Endodermal cell (in vitro differentiated cells): ENCODE results near the gene CDC26. TPM values are rescaled to one million over a fixed set of nuclear protein-coding genes. Genes with fewer than 3 reads are reported as not detected.

Experiments used
- DNase-seq: peaks from one replicate; pipeline ENCODE4 v3.0.0-alpha.2; 2017
- H3K27ac ChIP-seq: 2 replicates; pipeline ENCODE4 v1.5.1; 2013; ENCODE audit warnings: mild to moderate bottlenecking, low read depth, low read length, moderate library complexity
- H3K27me3 ChIP-seq: 2 replicates; pipeline ENCODE4 v1.6.1; 2013; ENCODE audit warnings: mild to moderate bottlenecking, low read length, moderate library complexity; ENCODE audit not compliant: insufficient read depth, control insufficient read depth, poor library complexity, severe bottlenecking
- H3K36me3 ChIP-seq: 2 replicates; pipeline ENCODE4 v1.7.0; 2013; ENCODE audit warnings: mild to moderate bottlenecking, low read length, moderate library complexity; ENCODE audit not compliant: control insufficient read depth, insufficient read depth
- H3K4me1 ChIP-seq: one replicate; pipeline ENCODE4 v1.7.0; 2013; ENCODE audit warnings: low read length; ENCODE audit not compliant: control insufficient read depth, insufficient read depth
- H3K4me3 ChIP-seq: 2 replicates; pipeline ENCODE4 v1.5.1; 2013; ENCODE audit warnings: mild to moderate bottlenecking, low read length, moderate library complexity
- H3K9ac ChIP-seq: 2 replicates; pipeline ENCODE4 v1.6.1; 2013; ENCODE audit warnings: mild to moderate bottlenecking, low read length, moderate library complexity; ENCODE audit not compliant: poor library complexity, severe bottlenecking; ENCODE audit errors: extremely low read depth
- H3K9me3 ChIP-seq: 2 replicates; pipeline ENCODE4 v1.6.1; 2013; ENCODE audit warnings: mild to moderate bottlenecking, low read length, moderate library complexity; ENCODE audit not compliant: control insufficient read depth
- H3K27ac Mint-ChIP-seq: 2 replicates; pipeline ENCODE4 v1.8.0; 2020; ENCODE audit warnings: mixed read lengths
- H3K27me3 Mint-ChIP-seq: 2 replicates; pipeline ENCODE4 v1.8.0; 2021; ENCODE audit warnings: mild to moderate bottlenecking, mixed read lengths; ENCODE audit not compliant: insufficient read depth
- H3K36me3 Mint-ChIP-seq: 2 replicates; pipeline ENCODE4 v1.8.0; 2020; ENCODE audit warnings: low read depth, mixed read lengths
- H3K4me1 Mint-ChIP-seq: 2 replicates; pipeline ENCODE4 v1.8.0; 2020; ENCODE audit warnings: mixed read lengths
- H3K4me3 Mint-ChIP-seq: 2 replicates; pipeline ENCODE4 v1.8.0; 2020; ENCODE audit warnings: mild to moderate bottlenecking, moderate library complexity, mixed read lengths
- H3K9me3 Mint-ChIP-seq: 2 replicates; pipeline ENCODE4 v1.8.0; 2020; ENCODE audit warnings: mild to moderate bottlenecking, mixed read lengths
- CTCF ChIP-seq: fragments of 200-600 bp; sonication (generic); conservative IDR thresholded peaks from 2 replicates; pipeline ENCODE4 v1.5.0; 2021; ENCODE audit warnings: antibody characterized with exemption, mild to moderate bottlenecking
- WGBS, 2 experiments: methylation state at CpG; one replicate each; pipeline versions ENCODE4 v1.1.5 to v1.1.7; 2013; ENCODE audit warnings: missing lambda C conversion rate in 2 of 2, mixed read lengths in 1 of 2; ENCODE audit not compliant: insufficient coverage in 1 of 2, insufficient read length in 1 of 2; 5-methylcytosine and 5-hydroxymethylcytosine counted together
- total RNA-seq, 2 donors: library from RNA; stranded (reverse); fragmentation: NEBNext Ultra II Directional in 1 of 2; extraction: Animal tissue kit (Norgen Biotek cat#: 25700) in 1 of 2; gene quantifications; 2 replicates in 1 of 2; 3 replicates in 1 of 2; pipeline ENCODE4 v1.2.1, GENCODE V29; 2021

Gene CDC26
- total RNA-seq, 2 donors from 2014 or later = 34.7 to 39.7 TPM

- no peak for DNase-seq
- H3K9ac ChIP-seq = no peak overlapping the region
- WGBS, 2 experiments = 100% methylated on average over 2 of the region's 2 CpGs
- H3K36me3 ChIP-seq = no peaks in the 10 kb centered on the region
- no peak overlapping the region for H3K4me3 ChIP-seq
- no peak overlapping the region for H3K4me3 Mint-ChIP-seq
- no peaks in the 10 kb centered on the region for H3K27me3 ChIP-seq
- no peaks in the 10 kb centered on the region for H3K4me1 Mint-ChIP-seq
- TF ChIP-seq CTCF = no peak
- no peaks in the 10 kb centered on the region for H3K9me3 ChIP-seq
- H3K27ac ChIP-seq = no peak overlapping the region
- no peak overlapping the region for H3K27ac Mint-ChIP-seq
- no peaks in the 10 kb centered on the region for H3K4me1 ChIP-seq
- H3K27me3 Mint-ChIP-seq = no peaks in the 10 kb centered on the region
- no peaks in the 10 kb centered on the region for H3K9me3 Mint-ChIP-seq
- H3K36me3 Mint-ChIP-seq = no peaks in the 10 kb centered on the region
These were observed 43.7 kb downstream of the CDC26 start for GRCh38 chr9:113231701-113232100.

- Histone ChIP-seq H3K9me3 (no peaks in the 10 kb centered on the region), H3K27ac (no peak overlapping the region), H3K4me1 (no peaks in the 10 kb centered on the region), H3K4me3 (no peak overlapping the region), H3K9ac (no peak overlapping the region), H3K36me3 (peaks cover 9% of the 10 kb centered on the region), H3K27me3 (no peaks in the 10 kb centered on the region)
- DNase-seq = no peak
- TF ChIP-seq CTCF = no peak
- Mint-ChIP-seq H3K4me3 (no peak overlapping the region), H3K27me3 (no peaks in the 10 kb centered on the region), H3K27ac (no peak overlapping the region), H3K9me3 (no peaks in the 10 kb centered on the region), H3K36me3 (no peaks in the 10 kb centered on the region), H3K4me1 (no peaks in the 10 kb centered on the region)
- WGBS, 2 experiments = 98% methylated on average over 3 of the region's 3 CpGs; no CpG with 5 or more reads in 1 of the 2 experiments
These were observed 47.2 kb downstream of the CDC26 start for GRCh38 chr9:113228130-113228665.

GRCh38 chr9:113227436-113227835 lies 47.9 kb downstream of the CDC26 start:
- H3K27ac ChIP-seq = no peak overlapping the region
- H3K9me3 ChIP-seq = no peaks in the 10 kb centered on the region
- H3K27me3 ChIP-seq = no peaks in the 10 kb centered on the region
- Mint-ChIP-seq H3K27me3 (no peaks in the 10 kb centered on the region), H3K4me1 (peaks cover 6% of the 10 kb centered on the region), H3K36me3 (no peaks in the 10 kb centered on the region), H3K4me3 (no peak overlapping the region), H3K27ac (no peak overlapping the region), H3K9me3 (no peaks in the 10 kb centered on the region)
- H3K9ac ChIP-seq = no peak overlapping the region
- peaks cover 9% of the 10 kb centered on the region for H3K36me3 ChIP-seq
- 98 to 100% methylated on average over 1 of the region's 1 CpG for WGBS, 2 experiments
- TF ChIP-seq CTCF = no peak
- no peak overlapping the region for H3K4me3 ChIP-seq
- DNase-seq = no peak
- H3K4me1 ChIP-seq = peaks cover 2% of the 10 kb centered on the region
